Measurements from ENCODE around the gene PPFIA4.

The PPFIA4 gene

GRCh38 chr1:203065986-203066385, 39.7 kb downstream of the PPFIA4 start:
- H3K9ac ChIP-seq: no peak overlapping the region
- H3K27ac ChIP-seq: no peak overlapping the region
- no peaks in the 10 kb centered on the region for H3K4me1 ChIP-seq (ENCODE audit: low read depth, poor library complexity, severe bottlenecking)
- no peaks in the 10 kb centered on the region for H3K27me3 ChIP-seq (ENCODE audit: insufficient read depth, low read depth)
- H3K4me2 ChIP-seq: no peak overlapping the region
- H2AFZ ChIP-seq (ENCODE audit: low read depth): no peak overlapping the region
- no peak overlapping the region for H3K4me3 ChIP-seq (IDR thresholded peaks at IDR 0.05; ENCODE audit: insufficient read depth, low read depth, low read length)
- no peaks in the 10 kb centered on the region for H3K36me3 ChIP-seq (ENCODE audit: insufficient read depth)
- H4K20me1 ChIP-seq (ENCODE audit: insufficient read depth): no peaks in the 10 kb centered on the region
- H3K79me2 ChIP-seq (ENCODE audit: insufficient read depth, low read depth): no peaks in the 10 kb centered on the region
- TF ChIP-seq CTCF (conservative IDR thresholded peaks at IDR 0.05; ENCODE audit: low read depth, low read length): no peak

GRCh38 chr1:203066965-203067364, 40.7 kb downstream of the PPFIA4 start:
- H4K20me1 ChIP-seq (ENCODE audit: insufficient read depth): no peaks in the 10 kb centered on the region
- H3K36me3 ChIP-seq (ENCODE audit: insufficient read depth): no peaks in the 10 kb centered on the region
- TF ChIP-seq CTCF (conservative IDR thresholded peaks at IDR 0.05; ENCODE audit: low read depth, low read length): no peak
- H3K9ac ChIP-seq: no peak overlapping the region
- no peaks in the 10 kb centered on the region for H3K4me1 ChIP-seq (ENCODE audit: low read depth, poor library complexity, severe bottlenecking)
- no peak overlapping the region for H3K4me2 ChIP-seq
- no peak overlapping the region for H3K4me3 ChIP-seq (IDR thresholded peaks at IDR 0.05; ENCODE audit: insufficient read depth, low read depth, low read length)
- no peaks in the 10 kb centered on the region for H3K27me3 ChIP-seq (ENCODE audit: insufficient read depth, low read depth)
- H2AFZ ChIP-seq (ENCODE audit: low read depth): no peak overlapping the region
- H3K79me2 ChIP-seq (ENCODE audit: insufficient read depth, low read depth): no peaks in the 10 kb centered on the region
- H3K27ac ChIP-seq: no peak overlapping the region

- Histone ChIP-seq H3K36me3 (ENCODE audit: insufficient read depth) (no peaks in the 10 kb centered on the region), H3K4me3 (IDR thresholded peaks at IDR 0.05; ENCODE audit: insufficient read depth, low read depth, low read length) (no peak overlapping the region), H3K27me3 (ENCODE audit: insufficient read depth, low read depth) (no peaks in the 10 kb centered on the region), H2AFZ (ENCODE audit: low read depth) (no peak overlapping the region), H3K4me1 (ENCODE audit: low read depth, poor library complexity, severe bottlenecking) (no peaks in the 10 kb centered on the region), H3K27ac (no peak overlapping the region), H3K79me2 (ENCODE audit: insufficient read depth, low read depth) (no peaks in the 10 kb centered on the region), H4K20me1 (ENCODE audit: insufficient read depth) (no peaks in the 10 kb centered on the region), H3K9ac (no peak overlapping the region), H3K4me2 (no peak overlapping the region)
- TF ChIP-seq CTCF (conservative IDR thresholded peaks at IDR 0.05; ENCODE audit: low read depth, low read length): no peak
Measured at GRCh38 chr1:203069030-203069747, 42.9 kb downstream of the PPFIA4 start.

- Histone ChIP-seq H2AFZ (ENCODE audit: low read depth) (no peak overlapping the region), H3K79me2 (ENCODE audit: insufficient read depth, low read depth) (no peaks in the 10 kb centered on the region), H3K9ac (no peak overlapping the region), H3K27ac (no peak overlapping the region), H3K4me3 (IDR thresholded peaks at IDR 0.05; ENCODE audit: insufficient read depth, low read depth, low read length) (no peak overlapping the region), H3K27me3 (ENCODE audit: insufficient read depth, low read depth) (no peaks in the 10 kb centered on the region), H4K20me1 (ENCODE audit: insufficient read depth) (no peaks in the 10 kb centered on the region), H3K4me1 (ENCODE audit: low read depth, poor library complexity, severe bottlenecking) (no peaks in the 10 kb centered on the region), H3K36me3 (ENCODE audit: insufficient read depth) (no peaks in the 10 kb centered on the region), H3K4me2 (no peak overlapping the region)
- no peak for TF ChIP-seq CTCF (conservative IDR thresholded peaks at IDR 0.05; ENCODE audit: low read depth, low read length)
Measured at GRCh38 chr1:203072002-203072602, 45.8 kb downstream of the PPFIA4 start.

Data from KMS-11 (cell line).